Stimulated activated naive CD8-positive, alpha-beta T cell treated with anti-CD3 and anti-CD28 coated beads, Interleukin-15, Interleukin-2, amounts not matched to agents 100 ng/mL and 50 ng/mL, for 24 hours (primary cell): ENCODE results near the gene NMNAT1.
"Not testable (repeated sequence)": the region's sequence is repeated elsewhere in the genome, so short reads cannot be mapped to it uniquely, and the experiment has no call there.

Experiments used
- H3K27ac Mint-ChIP-seq: one replicate; pipeline ENCODE4 v1.8.0; 2021; ENCODE audit warnings: mild to moderate bottlenecking, mixed read lengths
- H3K27me3 Mint-ChIP-seq: one replicate; pipeline ENCODE4 v1.8.0; 2021; ENCODE audit warnings: mixed read lengths
- H3K36me3 Mint-ChIP-seq: one replicate; pipeline ENCODE4 v1.8.0; 2021; ENCODE audit warnings: low read depth, mixed read lengths
- H3K4me1 Mint-ChIP-seq: one replicate; pipeline ENCODE4 v1.8.0; 2021; ENCODE audit warnings: low read depth, mixed read lengths
- H3K4me3 Mint-ChIP-seq: one replicate; pipeline ENCODE4 v1.8.0; 2021; ENCODE audit warnings: mild to moderate bottlenecking, mixed read lengths
- H3K9me3 Mint-ChIP-seq: one replicate; pipeline ENCODE4 v1.8.0; 2021; ENCODE audit warnings: mixed read lengths

The NMNAT1 gene

DNA sequence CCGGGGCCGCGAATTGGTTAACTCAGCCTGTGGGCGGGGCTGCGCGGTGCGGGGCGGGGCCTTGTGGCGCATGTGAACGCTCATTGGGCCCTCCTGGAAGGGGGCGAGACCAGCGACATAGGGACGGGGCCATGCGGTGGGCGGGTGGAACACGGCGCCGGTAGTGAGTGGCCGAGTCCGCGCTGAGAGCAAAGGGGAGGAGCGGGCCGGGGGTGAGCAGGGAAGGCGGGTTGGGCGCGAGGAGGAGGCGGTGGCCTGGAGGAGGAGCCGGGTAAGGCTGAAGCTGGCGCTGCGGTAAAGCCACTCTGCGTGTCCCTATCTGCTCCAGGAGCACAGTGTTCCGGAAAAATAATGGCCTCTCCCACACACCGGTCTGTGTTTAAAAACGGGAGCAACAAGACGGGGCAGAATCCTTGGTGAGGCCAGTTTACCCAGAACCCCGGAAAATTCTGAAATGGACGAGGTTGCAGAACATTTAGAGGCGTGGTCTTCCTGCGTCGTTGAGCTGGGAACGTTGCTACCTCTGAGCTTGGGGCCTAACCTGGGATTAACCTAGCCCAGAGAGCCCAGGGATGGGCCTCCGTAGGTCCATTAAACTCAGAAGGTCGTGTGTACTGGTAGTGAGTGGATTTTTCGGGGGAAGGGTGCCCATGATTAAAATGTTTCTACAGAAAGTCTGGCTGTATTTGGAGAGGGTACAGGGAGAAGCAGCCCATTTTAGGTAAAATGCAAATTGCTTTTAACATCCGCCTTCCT is 32.7 kb upstream of the NMNAT1 start:
- Mint-ChIP-seq H3K27ac (peak overlapping the region; percentile 95), H3K36me3 (no peaks in the 10 kb centered on the region), H3K27me3 (no peaks in the 10 kb centered on the region), H3K4me3 (peak overlapping the region; percentile 94), H3K4me1 (peaks cover 30% of the 10 kb centered on the region), H3K9me3 (no peaks in the 10 kb centered on the region)

DNA sequence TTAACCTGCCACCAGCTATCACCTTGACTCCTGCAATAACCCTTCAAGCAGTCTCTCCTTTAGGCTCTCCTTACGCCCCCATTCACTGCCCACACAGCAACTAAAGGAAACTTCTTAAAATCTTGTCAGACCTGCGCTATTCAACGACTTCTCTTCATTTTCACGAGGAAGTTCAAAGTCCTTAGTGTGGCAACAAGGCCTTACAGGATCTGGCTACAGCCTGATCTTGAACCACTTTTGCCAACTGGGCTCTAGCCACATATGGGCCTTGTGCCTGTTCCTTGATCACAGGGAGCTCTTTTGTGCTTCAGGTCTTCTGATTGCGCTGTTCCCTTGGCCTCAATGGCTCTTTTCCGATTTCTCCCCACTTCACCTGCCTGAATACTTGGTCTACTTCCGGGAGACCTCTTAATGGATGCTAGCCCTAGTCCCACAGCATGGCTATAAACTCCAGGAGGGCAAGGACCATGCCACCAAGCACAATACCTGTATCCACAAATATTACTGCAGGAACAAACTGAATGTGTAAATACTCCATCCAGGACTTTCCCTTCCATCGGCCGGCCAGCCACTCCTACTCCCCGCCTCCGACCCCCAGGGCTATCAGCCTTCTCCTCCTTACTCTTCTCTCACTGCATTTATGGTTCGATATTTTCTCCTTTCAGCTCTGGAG is 30.9 kb upstream of the NMNAT1 start:
- no peaks in the 10 kb centered on the region for H3K9me3 Mint-ChIP-seq
- peaks cover 29% of the 10 kb centered on the region for H3K4me1 Mint-ChIP-seq
- H3K4me3 Mint-ChIP-seq, result no peak overlapping the region
- H3K27ac Mint-ChIP-seq, result no peak overlapping the region
- H3K36me3 Mint-ChIP-seq, result no peaks in the 10 kb centered on the region
- no peaks in the 10 kb centered on the region for H3K27me3 Mint-ChIP-seq

DNA sequence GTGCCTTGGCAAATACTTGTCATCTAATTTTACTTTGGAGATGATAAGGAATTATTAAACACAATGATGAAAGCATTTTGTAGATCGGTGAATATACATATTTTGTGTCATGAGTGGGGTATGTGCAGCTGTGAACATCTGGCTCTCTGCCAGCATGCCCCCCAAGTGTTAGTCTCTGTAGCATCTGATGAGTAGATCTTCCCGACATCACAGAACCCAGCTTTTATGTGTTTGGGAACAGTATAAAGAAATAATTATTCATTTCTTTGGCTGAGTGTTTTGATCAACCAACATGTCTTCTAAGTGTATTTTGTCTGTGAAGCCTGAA is 28.7 kb upstream of the NMNAT1 start:
- peaks cover 17% of the 10 kb centered on the region for H3K4me1 Mint-ChIP-seq
- H3K27ac Mint-ChIP-seq, result no peak overlapping the region
- no peak overlapping the region for H3K4me3 Mint-ChIP-seq
- no peaks in the 10 kb centered on the region for H3K9me3 Mint-ChIP-seq
- no peaks in the 10 kb centered on the region for H3K27me3 Mint-ChIP-seq
- H3K36me3 Mint-ChIP-seq, result no peaks in the 10 kb centered on the region

DNA sequence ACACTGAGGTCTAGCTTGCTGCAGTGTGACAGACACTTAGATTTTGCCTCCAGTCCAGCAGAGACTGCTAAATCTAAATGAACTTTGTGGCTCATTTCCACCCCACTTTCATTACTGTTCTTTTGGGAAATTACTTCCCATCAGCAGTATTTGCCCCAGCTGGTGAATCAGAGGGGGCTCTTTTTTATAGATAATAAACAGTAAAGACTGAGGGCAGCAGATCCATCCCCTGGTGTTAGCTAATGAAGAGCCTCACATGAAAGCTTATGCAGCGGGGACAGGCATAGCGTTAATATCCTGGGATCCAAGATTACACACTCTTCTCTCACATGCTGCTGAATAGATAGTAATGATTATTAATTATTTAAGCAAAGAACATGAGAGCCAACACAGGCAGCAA is 26.8 kb upstream of the NMNAT1 start:
- Mint-ChIP-seq H3K36me3 (no peaks in the 10 kb centered on the region), H3K27me3 (no peaks in the 10 kb centered on the region)

DNA sequence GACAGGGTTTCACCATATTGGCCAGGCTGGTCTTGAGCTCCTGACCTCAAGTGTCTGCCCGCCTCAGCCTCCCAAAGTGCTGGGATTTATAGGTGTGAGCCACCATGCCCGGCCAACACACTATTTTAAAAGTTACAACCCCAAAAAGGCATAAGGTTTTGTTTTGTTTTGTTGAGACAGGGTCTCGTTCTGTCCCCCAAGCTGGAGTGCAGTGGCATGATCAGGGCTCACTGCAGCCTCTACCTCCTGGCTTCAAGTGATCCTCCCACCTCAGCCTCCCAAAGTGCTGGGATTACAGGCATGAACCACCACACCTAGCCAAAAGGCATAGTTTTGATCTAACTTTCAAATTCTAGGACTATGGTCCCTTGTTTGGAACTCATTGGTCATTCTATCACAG is 25.8 kb upstream of the NMNAT1 start:
- H3K4me1 Mint-ChIP-seq, H3K36me3 Mint-ChIP-seq, H3K4me3 Mint-ChIP-seq, H3K9me3 Mint-ChIP-seq, H3K27ac Mint-ChIP-seq, H3K27me3 Mint-ChIP-seq: not testable (repeated sequence)

More for the DNA sequence above, 26.8 kb upstream of the NMNAT1 start:
- no peaks in the 10 kb centered on the region for H3K9me3 Mint-ChIP-seq
- no peak overlapping the region for H3K27ac Mint-ChIP-seq
- H3K4me1 Mint-ChIP-seq, result peaks cover 8% of the 10 kb centered on the region
- no peak overlapping the region for H3K4me3 Mint-ChIP-seq

DNA sequence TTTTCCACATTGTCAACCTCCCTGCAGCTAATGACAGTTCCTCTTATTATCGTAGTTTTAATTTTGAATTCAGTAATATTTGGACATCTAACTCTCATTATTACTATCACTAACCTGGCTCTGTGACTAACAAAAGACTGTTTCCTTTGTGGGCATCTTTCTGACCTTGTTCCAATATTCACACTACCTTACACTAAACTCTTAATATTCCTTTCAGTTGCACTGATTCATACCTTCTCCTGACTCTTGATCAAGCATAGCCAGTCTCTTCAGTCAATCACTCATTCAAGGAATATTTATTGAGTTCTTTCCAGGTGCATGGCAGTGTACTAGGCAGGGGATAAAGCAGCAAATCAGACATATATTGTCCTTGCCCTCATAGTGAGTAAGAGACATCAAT is 25.4 kb upstream of the NMNAT1 start:
- Mint-ChIP-seq H3K4me1 (no peaks in the 10 kb centered on the region), H3K9me3 (no peaks in the 10 kb centered on the region), H3K36me3 (no peaks in the 10 kb centered on the region), H3K27me3 (no peaks in the 10 kb centered on the region), H3K4me3 (no peak overlapping the region), H3K27ac (no peak overlapping the region)

DNA sequence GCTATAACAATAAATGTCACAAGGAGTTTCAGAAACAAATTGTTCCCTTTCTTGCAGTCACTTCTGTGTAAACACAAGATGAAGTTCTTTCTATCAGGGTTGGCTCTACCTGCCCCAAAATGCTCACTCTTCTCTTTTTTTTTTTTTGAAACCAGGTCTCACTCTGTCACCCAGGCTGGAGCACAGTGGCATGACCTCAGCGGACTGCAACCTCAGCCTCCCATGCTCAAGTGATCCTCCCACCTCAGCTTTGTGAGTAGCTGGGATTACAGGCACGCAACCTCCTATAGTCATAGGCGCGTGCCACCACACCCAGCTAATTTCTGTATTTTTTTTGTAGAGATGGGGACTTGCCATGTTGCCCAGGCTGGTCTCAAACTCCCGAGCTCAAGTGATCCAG is 22.7 kb upstream of the NMNAT1 start:
- Mint-ChIP-seq H3K36me3 (no peaks in the 10 kb centered on the region), H3K9me3 (no peaks in the 10 kb centered on the region), H3K4me3 (no peak overlapping the region), H3K4me1 (no peaks in the 10 kb centered on the region), H3K27ac (no peak overlapping the region), H3K27me3 (no peaks in the 10 kb centered on the region)

DNA sequence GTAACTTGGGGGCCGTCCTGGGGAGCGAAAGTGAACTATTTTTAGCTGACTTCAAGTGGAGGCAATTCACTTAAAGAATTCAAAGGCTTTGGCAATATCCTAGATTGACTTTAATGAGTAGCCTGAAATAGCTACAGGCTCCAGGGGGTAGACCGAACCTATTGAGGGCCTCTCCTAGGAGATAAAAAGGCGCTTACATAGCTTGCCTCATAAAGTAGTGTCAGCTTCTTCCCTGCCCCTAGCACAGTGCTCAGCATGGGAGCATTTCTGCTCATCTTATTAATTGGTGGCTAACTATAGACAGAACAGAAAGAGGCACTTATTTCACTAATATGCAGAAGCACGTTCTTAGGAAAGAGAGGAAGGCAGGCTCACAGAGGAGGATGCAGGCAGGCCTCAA is 20.9 kb upstream of the NMNAT1 start:
- Mint-ChIP-seq H3K4me1 (no peaks in the 10 kb centered on the region), H3K9me3 (no peaks in the 10 kb centered on the region), H3K4me3 (no peak overlapping the region), H3K27ac (no peak overlapping the region), H3K27me3 (no peaks in the 10 kb centered on the region), H3K36me3 (no peaks in the 10 kb centered on the region)

DNA sequence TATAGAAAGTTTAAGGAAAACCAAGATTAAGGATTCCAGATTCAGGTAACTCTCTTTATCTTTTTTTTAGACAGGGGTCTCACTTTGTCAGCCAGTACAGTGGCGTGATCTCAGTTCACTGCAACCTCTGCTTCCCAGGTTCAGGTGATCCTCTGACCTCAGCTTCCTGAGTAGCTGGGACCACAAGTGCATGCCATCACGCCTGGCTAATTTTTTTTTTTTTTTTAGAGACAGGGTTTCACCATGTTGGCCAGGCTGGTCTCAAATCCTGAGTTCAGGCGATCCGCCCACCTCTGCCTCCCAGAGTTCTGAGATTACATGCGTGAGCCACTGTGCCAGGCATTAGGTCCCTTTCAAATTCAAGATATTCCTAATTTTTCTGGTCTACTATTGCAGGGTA is 16.0 kb upstream of the NMNAT1 start:
- H3K36me3 Mint-ChIP-seq, result peaks cover 20% of the 10 kb centered on the region
- no peaks in the 10 kb centered on the region for H3K27me3 Mint-ChIP-seq
- H3K4me1 Mint-ChIP-seq, result no peaks in the 10 kb centered on the region
- H3K9me3 Mint-ChIP-seq, result no peaks in the 10 kb centered on the region
- no peak overlapping the region for H3K4me3 Mint-ChIP-seq
- H3K27ac Mint-ChIP-seq, result no peak overlapping the region

DNA sequence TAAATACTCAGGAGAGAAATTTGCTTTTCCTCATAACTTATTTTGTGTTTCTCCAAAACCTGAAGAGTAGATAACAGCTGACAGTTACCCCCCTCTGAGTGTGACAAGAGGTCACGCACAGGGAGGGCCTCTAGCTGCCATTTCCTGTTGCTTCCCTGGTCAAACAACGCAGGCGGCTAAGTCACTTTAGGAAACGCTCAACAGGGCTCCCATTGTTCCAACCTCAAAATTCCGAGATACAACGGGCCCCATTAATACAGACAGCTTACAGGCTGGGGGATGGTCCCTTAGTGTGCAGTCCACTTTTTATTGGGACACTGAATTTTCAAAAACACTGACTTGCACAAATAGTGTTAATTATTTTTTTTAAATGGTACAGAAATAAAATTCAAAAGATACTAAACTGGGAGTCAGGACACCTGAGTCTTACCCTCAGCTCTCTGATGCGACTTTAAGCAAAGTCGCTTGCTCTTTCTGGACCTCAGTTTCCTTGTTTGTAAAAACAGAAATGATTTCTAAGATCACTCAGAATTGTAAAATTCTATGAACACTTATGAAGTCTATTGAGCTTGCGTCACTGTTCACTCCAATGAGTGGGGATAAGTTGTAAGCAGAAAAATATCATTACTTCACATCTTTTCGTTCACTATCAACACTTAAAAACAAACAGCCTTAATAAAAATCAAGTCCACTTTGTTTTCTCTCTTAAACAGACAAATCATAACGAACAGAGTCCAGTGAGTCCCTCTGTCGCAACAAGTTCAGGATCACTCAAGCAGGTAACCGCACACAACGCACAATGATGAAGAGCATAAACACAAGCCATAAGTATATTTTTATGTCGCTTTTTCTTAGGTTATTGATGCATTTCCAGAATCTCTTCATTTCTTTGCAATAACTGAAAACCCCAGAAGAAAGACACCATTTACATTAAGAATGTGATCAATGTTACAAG is 13.6 kb upstream of the NMNAT1 start:
- no peak overlapping the region for H3K4me3 Mint-ChIP-seq
- no peaks in the 10 kb centered on the region for H3K4me1 Mint-ChIP-seq
- no peak overlapping the region for H3K27ac Mint-ChIP-seq
- H3K9me3 Mint-ChIP-seq, result no peaks in the 10 kb centered on the region
- peaks cover 37% of the 10 kb centered on the region for H3K36me3 Mint-ChIP-seq
- no peaks in the 10 kb centered on the region for H3K27me3 Mint-ChIP-seq

DNA sequence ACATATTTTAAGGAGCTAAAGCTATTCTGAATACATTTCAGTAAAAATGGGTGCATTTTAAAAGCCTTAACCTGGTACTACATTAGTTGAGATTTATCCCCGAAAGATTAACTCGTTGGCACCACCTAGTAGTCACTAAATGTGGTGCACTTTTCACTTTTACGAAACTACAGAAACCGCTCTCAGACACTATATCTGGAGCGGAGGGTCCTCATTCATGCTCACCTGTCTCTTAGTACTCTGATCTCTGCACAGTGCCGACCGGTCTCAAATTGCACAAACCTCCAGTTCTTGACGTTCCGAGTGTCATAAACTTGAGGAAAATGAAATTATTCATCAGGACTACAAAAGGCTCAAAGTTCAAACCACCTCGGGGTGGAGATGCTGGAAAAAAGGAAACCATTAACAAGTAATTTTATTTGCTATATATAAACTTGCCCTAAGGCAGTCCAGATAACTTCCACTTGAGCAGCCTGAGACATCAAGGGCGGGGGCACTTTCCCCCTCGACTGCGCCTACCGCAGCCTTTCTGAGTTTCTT is 806 bp upstream of the NMNAT1 start:
- H3K4me3 Mint-ChIP-seq, result peak overlapping the region; percentile 100
- peak overlapping the region; percentile 100 for H3K27ac Mint-ChIP-seq
- no peaks in the 10 kb centered on the region for H3K27me3 Mint-ChIP-seq
- H3K9me3 Mint-ChIP-seq, result no peaks in the 10 kb centered on the region
- H3K36me3 Mint-ChIP-seq, result peaks cover 17% of the 10 kb centered on the region
- H3K4me1 Mint-ChIP-seq, result peaks cover 36% of the 10 kb centered on the region

DNA sequence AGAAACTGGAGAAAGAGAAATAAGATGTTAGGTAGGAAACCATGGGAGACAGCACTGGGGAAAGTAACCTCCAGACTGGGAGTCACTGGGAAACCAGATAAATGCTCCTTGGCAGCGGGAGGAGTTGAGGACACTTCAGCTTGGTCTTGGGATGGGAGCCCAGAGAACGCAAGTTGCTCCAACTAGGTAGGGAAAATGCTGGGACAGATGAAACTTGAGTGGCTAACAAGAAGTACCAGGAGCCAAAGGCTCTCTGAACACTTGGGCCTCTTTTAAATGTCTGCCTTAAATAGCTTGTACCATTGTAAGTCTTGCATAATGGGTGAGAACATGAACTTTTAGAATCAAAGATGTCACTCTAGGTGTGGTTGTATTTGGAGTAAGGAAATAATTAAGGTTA is 3.0 kb downstream of the NMNAT1 start:
- H3K36me3 Mint-ChIP-seq, result peaks cover 13% of the 10 kb centered on the region

DNA sequence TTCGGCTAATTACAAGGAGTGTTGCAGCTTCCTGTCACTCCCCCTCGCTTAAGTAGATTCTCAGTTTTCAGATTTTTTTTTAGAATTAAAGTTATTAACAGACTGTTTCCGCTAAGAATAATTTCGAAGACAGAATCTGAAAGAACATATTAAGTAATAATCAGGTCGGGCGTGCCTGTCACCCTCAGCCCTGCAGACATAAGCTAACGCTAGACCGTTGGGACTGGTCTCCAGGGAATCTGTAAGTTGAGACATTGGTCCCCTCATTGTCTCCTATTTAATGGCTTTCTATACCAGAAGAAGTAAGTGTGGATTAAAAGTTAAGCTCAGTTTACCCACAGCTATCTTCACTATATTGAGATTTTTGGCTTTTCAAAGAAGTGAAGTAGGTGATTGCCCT is 14.5 kb downstream of the NMNAT1 start:
- H3K27me3 Mint-ChIP-seq, result no peaks in the 10 kb centered on the region

More for the DNA sequence above, 3.0 kb downstream of the NMNAT1 start:
- Mint-ChIP-seq H3K27me3 (no peaks in the 10 kb centered on the region), H3K27ac (no peak overlapping the region), H3K9me3 (no peaks in the 10 kb centered on the region), H3K4me3 (no peak overlapping the region), H3K4me1 (peaks cover 42% of the 10 kb centered on the region)

DNA sequence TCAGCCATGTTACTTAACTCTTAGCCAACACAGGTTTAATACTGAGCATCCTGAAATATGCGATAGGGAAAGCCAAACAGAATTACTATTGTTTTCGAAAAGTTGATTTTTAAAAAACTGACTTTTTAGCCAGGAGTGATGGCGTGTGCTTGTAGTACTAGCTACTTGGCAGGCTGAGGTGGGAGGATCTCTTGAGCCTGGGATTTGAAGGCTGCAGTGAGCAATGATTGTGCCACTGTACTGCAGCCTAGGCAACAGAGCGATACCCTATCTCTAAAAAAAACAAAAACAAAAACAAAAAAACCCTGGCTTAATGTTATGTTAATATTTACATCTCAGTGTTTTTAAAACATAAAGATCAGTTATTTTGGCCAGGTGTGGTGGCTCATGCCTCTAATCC is 16.7 kb downstream of the NMNAT1 start:
- Mint-ChIP-seq H3K9me3 (no peaks in the 10 kb centered on the region), H3K4me1 (no peaks in the 10 kb centered on the region), H3K27me3 (no peaks in the 10 kb centered on the region), H3K27ac (no peak overlapping the region), H3K36me3 (peaks cover 8% of the 10 kb centered on the region), H3K4me3 (no peak overlapping the region)

More for the DNA sequence above, 14.5 kb downstream of the NMNAT1 start:
- H3K36me3 Mint-ChIP-seq, result peaks cover 5% of the 10 kb centered on the region
- H3K4me3 Mint-ChIP-seq, result no peak overlapping the region
- H3K9me3 Mint-ChIP-seq, result no peaks in the 10 kb centered on the region
- no peak overlapping the region for H3K27ac Mint-ChIP-seq
- H3K4me1 Mint-ChIP-seq, result no peaks in the 10 kb centered on the region
